SK-N-SH (cell line): ENCODE measurements around the gene ADAMTSL1. TPM values are rescaled to one million over a fixed set of nuclear protein-coding genes. Genes with fewer than 3 reads are reported as not detected.
A peak's percentile ranks its signal among the peaks of the same experiment; 100 is the strongest.

Experiments used
- CTCF ChIA-PET: fragments of 300-600, 350-600 bp; formaldehyde crosslinking; extraction: SDS; loops from one replicate; lab custom pipeline; 2021; lab: Yijun Ruan, JAX
- POLR2A ChIA-PET: fragments of 350-600 bp; sonication (Branson Sonifier 250); formaldehyde crosslinking; extraction: SDS; loops from one replicate; lab custom pipeline; 2020; ENCODE audit warnings: antibody characterized with exemption, inconsistent platforms; lab: Yijun Ruan, JAX
- DNase-seq: peaks from one replicate; pipeline ENCODE4 v3.0.0; 2012
- H2AFZ ChIP-seq: fragments of 200-600 bp; sonication (generic); 2 replicates; pipeline ENCODE4 v1.8.1; 2016; ENCODE audit warnings: antibody characterized with exemption, mild to moderate bottlenecking, low read depth
- H3F3A ChIP-seq: fragments of 200-600 bp; sonication (generic); replicated peaks from 2 replicates; pipeline ENCODE3; 2016; ENCODE audit warnings: antibody characterized with exemption, mild to moderate bottlenecking; ENCODE audit not compliant: insufficient read depth
- H3K27ac ChIP-seq, 2 experiments: fragments of 200-500 bp in 1 of 2; fragments of 200-600 bp in 1 of 2; sonication (Bioruptor generic) in 1 of 2; sonication (generic), shearing (Covaris generic) in 1 of 2; 2 replicates each; pipeline versions ENCODE4 v1.5.1 to v1.6.1; 2014 to 2016; ENCODE audit warnings: low read depth in 2 of 2, inconsistent platforms in 1 of 2, low read length in 1 of 2, mild to moderate bottlenecking in 1 of 2, mixed read lengths in 1 of 2
- H3K27me3 ChIP-seq: fragments of 200-600 bp; sonication (generic), shearing (Covaris generic); 2 replicates; pipeline ENCODE4 v1.6.1; 2016; ENCODE audit warnings: mixed run types; ENCODE audit not compliant: insufficient read depth
- H3K36me3 ChIP-seq, 2 experiments: fragments of 200-500 bp in 1 of 2; fragments of 200-600 bp in 1 of 2; sonication (Bioruptor generic) in 1 of 2; sonication (generic) in 1 of 2; replicated peaks in 1 of 2; 2 replicates each; pipeline versions ENCODE3 to v1.5.1; 2014 to 2016; ENCODE audit warnings: low read length in 1 of 2, mild to moderate bottlenecking in 1 of 2; ENCODE audit not compliant: insufficient read depth in 2 of 2, control insufficient read depth in 1 of 2
- H3K4me1 ChIP-seq, 2 experiments: fragments of 200-500 bp in 1 of 2; fragments of 200-600 bp in 1 of 2; sonication (Bioruptor generic) in 1 of 2; sonication (generic), shearing (Covaris generic) in 1 of 2; 2 replicates each; pipeline versions ENCODE4 v1.5.1 to v1.6.1; 2014 to 2016; ENCODE audit warnings: low read depth in 1 of 2, low read length in 1 of 2, mixed run types in 1 of 2; ENCODE audit not compliant: insufficient read depth in 2 of 2, control insufficient read depth in 1 of 2
- H3K4me2 ChIP-seq: fragments of 200-600 bp; sonication (generic), shearing (Covaris generic); 2 replicates; pipeline ENCODE4 v1.6.1; 2017; ENCODE audit warnings: mixed run types
- H3K4me3 ChIP-seq, 2 experiments: fragments of 200-500 bp in 1 of 2; fragments of 200-600 bp in 1 of 2; sonication (Bioruptor generic) in 1 of 2; sonication (generic), shearing (Covaris generic) in 1 of 2; 2 replicates each; pipeline versions ENCODE4 v1.5.1 to v1.8.1; 2014 to 2016; ENCODE audit warnings: low read depth in 2 of 2, inconsistent platforms in 1 of 2, low read length in 1 of 2, mild to moderate bottlenecking in 1 of 2, mixed read lengths in 1 of 2, moderate library complexity in 1 of 2
- H3K79me2 ChIP-seq: fragments of 200-600 bp; sonication (generic); 2 replicates; pipeline ENCODE4 v1.8.1; 2017; ENCODE audit warnings: mild to moderate bottlenecking; ENCODE audit not compliant: insufficient read depth
- H3K9ac ChIP-seq: fragments of 200-600 bp; sonication (generic); 2 replicates; pipeline ENCODE4 v1.6.1; 2017; ENCODE audit warnings: mixed run types
- H3K9me2 ChIP-seq: fragments of 200-600 bp; sonication (generic); 2 replicates; pipeline ENCODE4 v1.6.1; 2017; ENCODE audit warnings: mixed run types
- H3K9me3 ChIP-seq: fragments of 200-600 bp; sonication (generic); 2 replicates; pipeline ENCODE4 v1.6.1; 2017; ENCODE audit warnings: mixed run types, mild to moderate bottlenecking, moderate library complexity
- H4K20me1 ChIP-seq: fragments of 200-600 bp; sonication (generic); 2 replicates; pipeline ENCODE4 v1.6.1; 2017; ENCODE audit warnings: mild to moderate bottlenecking, mixed run types; ENCODE audit not compliant: insufficient read depth
- CHD2 ChIP-seq: fragments of 150-350 bp; IDR thresholded peaks from 2 replicates; pipeline ENCODE4 v1.6.1; 2018; ENCODE audit warnings: low read length; ENCODE audit not compliant: partially characterized antibody
- ELF1 ChIP-seq: IDR thresholded peaks from 2 replicates; pipeline ENCODE4 v1.4.0; 2012
- FOXJ3 ChIP-seq: sonication (generic); formaldehyde crosslinking; IDR thresholded peaks from 2 replicates; pipeline ENCODE4 v1.5.1; 2020; ENCODE audit warnings: mild to moderate bottlenecking, missing genetic modification reagents
- GABPA ChIP-seq: IDR thresholded peaks from 2 replicates; pipeline ENCODE4 v1.4.0; 2012; ENCODE audit warnings: low read depth, mild to moderate bottlenecking
- GATA2 ChIP-seq: sonication (generic); formaldehyde crosslinking; IDR thresholded peaks from 2 replicates; pipeline ENCODE4 v1.5.0; 2020; ENCODE audit warnings: mild to moderate bottlenecking, missing genetic modification reagents
- IRF3 ChIP-seq: fragments of 150-350 bp; IDR thresholded peaks from 2 replicates; pipeline ENCODE4 v1.6.1; 2016; ENCODE audit warnings: mild to moderate bottlenecking, low read depth, low read length
- JUND ChIP-seq: IDR thresholded peaks from 2 replicates; pipeline ENCODE4 v1.4.0; 2012
- MAX ChIP-seq: IDR thresholded peaks from 2 replicates; pipeline ENCODE4 v1.4.0; 2012; ENCODE audit warnings: low read depth
- NRF1 ChIP-seq: IDR thresholded peaks from 2 replicates; pipeline ENCODE4 v1.6.1; 2012; ENCODE audit warnings: low read depth, mild to moderate bottlenecking, low read length
- REST ChIP-seq: IDR thresholded peaks from 2 replicates; pipeline ENCODE4 v1.6.1; 2012; ENCODE audit warnings: mild to moderate bottlenecking, low read depth, low read length, moderate library complexity
- TEAD4 ChIP-seq: IDR thresholded peaks from 2 replicates; pipeline ENCODE4 v1.4.0; 2012; ENCODE audit warnings: mild to moderate bottlenecking, borderline replicate concordance; ENCODE audit not compliant: insufficient read depth
- USF1 ChIP-seq: IDR thresholded peaks from 2 replicates; pipeline ENCODE4 v1.4.0; 2012; ENCODE audit warnings: low read depth, borderline replicate concordance
- YY1 ChIP-seq: IDR thresholded peaks from 2 replicates; pipeline ENCODE4 v1.4.0; 2012; ENCODE audit warnings: low read depth, mild to moderate bottlenecking
- ZBTB33 ChIP-seq: IDR thresholded peaks from 2 replicates; pipeline ENCODE4 v1.4.0; 2012; ENCODE audit warnings: low read depth, borderline replicate concordance
- WGBS: methylation state at CpG from one replicate; pipeline ENCODE4 v1.1.6; 2017; ENCODE audit warnings: low lambda C conversion rate; 5-methylcytosine and 5-hydroxymethylcytosine counted together
- polyA plus RNA-seq, 3 experiments: library from polyadenylated mRNA; depleted of rRNA; stranded (reverse); fragments of >200 nt; gene quantifications; 2 replicates each; pipeline ENCODE4 v1.2.3, GENCODE V29; 2012

Gene ADAMTSL1
- polyA plus RNA-seq, 1 of the 3 experiments (the other 2 are of a cell fraction) = 114 TPM

GRCh38 chr9:18905028-18905882 is 431.3 kb downstream of the ADAMTSL1 start (continued):
- TF ChIP-seq USF1 = no peak
- TF ChIP-seq IRF3 = no peak
- no peak for TF ChIP-seq ZBTB33
- TF ChIP-seq GABPA = no peak
- TF ChIP-seq ELF1 = no peak
- no peak for TF ChIP-seq MAX

GRCh38 chr9:18905883-18906629 is 432.1 kb downstream of the ADAMTSL1 start:
- peak overlapping the region; percentile 12; the same call in 1 of the 2 replicates for H3K4me2 ChIP-seq
- H4K20me1 ChIP-seq = no peaks in the 10 kb centered on the region
- peak overlapping the region in 1 of 2 experiments; percentile 34; a peak in 1 of 4 replicates for H3K27ac ChIP-seq
- no peak overlapping the region for H2AFZ ChIP-seq
- H3K9ac ChIP-seq = no peak overlapping the region
- peaks cover 3 to 33% of the 10 kb centered on the region in 2 experiments for H3K36me3 ChIP-seq
- H3K79me2 ChIP-seq = no peaks in the 10 kb centered on the region
- H3K9me3 ChIP-seq = no peaks in the 10 kb centered on the region
- H3K27me3 ChIP-seq = no peaks in the 10 kb centered on the region
- no peak for DNase-seq
- peaks cover 20% of the 10 kb centered on the region for H3F3A ChIP-seq
- WGBS = 78% methylated on average over 9 of the region's 9 CpGs
- no peak overlapping the region for H3K4me3 ChIP-seq
- ChIA-PET POLR2A (no interaction called here), CTCF (interaction anchor here (1.1 kb wide), 1 partner anchor 8 kb away, joined by 4 read pairs; no protein-coding TSS in a partner anchor)
- no peaks in the 10 kb centered on the region for H3K9me2 ChIP-seq
- peaks cover 0 to 14% of the 10 kb centered on the region in 2 experiments; a peak in 1 of 4 replicates for H3K4me1 ChIP-seq
- TF ChIP-seq NRF1 (no peak), YY1 (no peak), JUND (no peak), REST (no peak), CHD2 (no peak), ELF1 (no peak), GATA2 (CRISPR knock-in tag) (no peak), USF1 (no peak), FOXJ3 (no peak), GABPA (no peak), MAX (no peak), IRF3 (no peak), TEAD4 (no peak)
